Right lobe of liver (tissue), 6 donors: ENCODE results near the gene ADPGK. TPM values are rescaled to one million over a fixed set of nuclear protein-coding genes. Genes with fewer than 3 reads are reported as not detected.

Experiments used
- ATAC-seq, 4 donors: fragments of 200-7000 bp; cut with Tn5 transposase; one replicate each; pipeline ENCODE4 v1.9.1; 2020; ENCODE audit warnings: mild to moderate bottlenecking in 4 of 4, moderate library complexity in 4 of 4
- DNase-seq, 3 donors: peaks; one replicate each; pipeline ENCODE4 v3.0.0-alpha.2; 2020
- H3K27ac ChIP-seq, 3 donors: fragments of 200-600 bp; one replicate each; pipeline ENCODE4 v1.8.0; 2022
- H3K27me3 ChIP-seq, 2 donors: fragments of 200-600 bp; one replicate each; pipeline ENCODE4 v1.8.0; 2022
- H3K36me3 ChIP-seq, 4 donors: fragments of 200-600 bp; sonication (generic) in 1 of 4; one replicate each; pipeline versions ENCODE4 v1.5.1 to v1.8.0; 2017 to 2022; ENCODE audit warnings: control low read depth in 1 of 4
- H3K4me1 ChIP-seq, 4 donors: fragments of 200-600 bp; sonication (generic) in 1 of 4; one replicate each; pipeline versions ENCODE4 v1.5.1 to v1.8.0; 2017 to 2022; ENCODE audit warnings: control low read depth in 1 of 4
- H3K4me3 ChIP-seq, 3 donors: fragments of 200-600 bp; one replicate each; pipeline ENCODE4 v1.8.0; 2022
- H3K9me3 ChIP-seq, 4 donors: fragments of 200-600 bp; sonication (generic) in 1 of 4; one replicate each; pipeline versions ENCODE4 v1.5.1 to v1.8.0; 2017 to 2022; ENCODE audit warnings: control low read depth in 1 of 4
- POLR2A ChIP-seq: fragments of 450-650 bp; IDR thresholded peaks from one replicate; pipeline ENCODE4 v1.6.1; 2017; ENCODE audit warnings: antibody characterized with exemption, mild to moderate bottlenecking
- WGBS: methylation state at CpG from one replicate; pipeline ENCODE4 v1.1.6; 2018; ENCODE audit warnings: low coverage, low lambda C conversion rate; ENCODE audit not compliant: insufficient coverage; ENCODE audit errors: missing lambda C conversion rate; 5-methylcytosine and 5-hydroxymethylcytosine counted together
- intact Hi-C, 2 donors: fragments of 100-400 bp; cut with DNase I; formaldehyde crosslinking; loops; one replicate each; pipeline versions ENCODE4 v1.11.2 to v1.14.1; 2022
- total RNA-seq, 6 experiments: library from RNA; depleted of rRNA in 2 of 6; stranded (reverse); fragments of >200 nt in 2 of 6; fragmentation: NEBNext Ultra II Directional in 3 of 6; extraction: Animal tissue kit (Norgen Biotek cat#: 25700) in 3 of 6; gene quantifications; one replicate each; pipeline versions ENCODE4 v1.1.0 to v1.2.4, GENCODE V29; 2016 to 2023
- TF ChIP-seq, protein P1 (sequence below), 4 donors: fragments of 200-600 bp in 3 of 4; fragments of 450-650 bp in 1 of 4; IDR thresholded peaks; one replicate each; pipeline versions ENCODE4 v1.5.1 to v1.8.0; 2016 to 2022; ENCODE audit warnings: antibody characterized with exemption in 4 of 4, mild to moderate bottlenecking in 2 of 4
- donor health status: DM: no; HTN: yes; CAD: no.
- donor health status: DM: no; HTN: no; CAD: no.
- donor health status: DM: no; HTN: no; CAD: no.
- donor health status: DM: no; HTN: yes; CAD: no.
- donor health status: DM: no; HTN: yes; CAD: no.

Gene ADPGK
- total RNA-seq, 6 experiments from 2014 or later: 13.9 to 22.1 (median 19.8) TPM

GRCh38 chr15:72787526-72787925, 4.0 kb upstream of the ADPGK start:
- DNase-seq (no peak), ATAC-seq (no peak)
- no peaks in the 10 kb centered on the region for H3K9me3 ChIP-seq
- no peaks in the 10 kb centered on the region for H3K36me3 ChIP-seq
- no peak overlapping the region for H3K27ac ChIP-seq
- WGBS: 76% methylated on average over 1 of the region's 1 CpG
- no peaks in the 10 kb centered on the region for H3K27me3 ChIP-seq
- H3K4me1 ChIP-seq: peaks cover 0 to 5% (median 3%) of the 10 kb centered on the region in 4 donors
- no peak overlapping the region for H3K4me3 ChIP-seq
- intact Hi-C loops: no loop called here
- TF ChIP-seq POLR2A: no peak
- TF ChIP-seq, protein P1, sequence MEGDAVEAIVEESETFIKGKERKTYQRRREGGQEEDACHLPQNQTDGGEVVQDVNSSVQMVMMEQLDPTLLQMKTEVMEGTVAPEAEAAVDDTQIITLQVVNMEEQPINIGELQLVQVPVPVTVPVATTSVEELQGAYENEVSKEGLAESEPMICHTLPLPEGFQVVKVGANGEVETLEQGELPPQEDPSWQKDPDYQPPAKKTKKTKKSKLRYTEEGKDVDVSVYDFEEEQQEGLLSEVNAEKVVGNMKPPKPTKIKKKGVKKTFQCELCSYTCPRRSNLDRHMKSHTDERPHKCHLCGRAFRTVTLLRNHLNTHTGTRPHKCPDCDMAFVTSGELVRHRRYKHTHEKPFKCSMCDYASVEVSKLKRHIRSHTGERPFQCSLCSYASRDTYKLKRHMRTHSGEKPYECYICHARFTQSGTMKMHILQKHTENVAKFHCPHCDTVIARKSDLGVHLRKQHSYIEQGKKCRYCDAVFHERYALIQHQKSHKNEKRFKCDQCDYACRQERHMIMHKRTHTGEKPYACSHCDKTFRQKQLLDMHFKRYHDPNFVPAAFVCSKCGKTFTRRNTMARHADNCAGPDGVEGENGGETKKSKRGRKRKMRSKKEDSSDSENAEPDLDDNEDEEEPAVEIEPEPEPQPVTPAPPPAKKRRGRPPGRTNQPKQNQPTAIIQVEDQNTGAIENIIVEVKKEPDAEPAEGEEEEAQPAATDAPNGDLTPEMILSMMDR (IDR thresholded peaks at IDR 0.05): no peak

GRCh38 chr15:72786676-72787345, 3.3 kb upstream of the ADPGK start:
- no peaks in the 10 kb centered on the region for H3K27me3 ChIP-seq
- ATAC-seq: no peak
- H3K4me3 ChIP-seq: no peak overlapping the region
- no peak overlapping the region for H3K27ac ChIP-seq
- 58% methylated on average over 2 of the region's 8 CpGs for WGBS
- peaks cover 0 to 10% (median 6%) of the 10 kb centered on the region in 4 donors for H3K4me1 ChIP-seq
- no peaks in the 10 kb centered on the region for H3K9me3 ChIP-seq
- no peaks in the 10 kb centered on the region for H3K36me3 ChIP-seq
- intact Hi-C loops: no loop called here
- TF ChIP-seq POLR2A: no peak
- TF ChIP-seq, protein P1 (IDR thresholded peaks at IDR 0.05): no peak
- no peak for DNase-seq

GRCh38 chr15:72786242-72786641, 2.7 kb upstream of the ADPGK start:
- WGBS: 92% methylated on average over 4 of the region's 4 CpGs
- Histone ChIP-seq H3K4me1 (peaks cover 0 to 14% (median 8%) of the 10 kb centered on the region in 4 donors), H3K27ac (no peak overlapping the region), H3K36me3 (no peaks in the 10 kb centered on the region), H3K4me3 (no peak overlapping the region), H3K27me3 (no peaks in the 10 kb centered on the region), H3K9me3 (no peaks in the 10 kb centered on the region)
- intact Hi-C loops: no loop called here
- DNase-seq (no peak), ATAC-seq (no peak)
- TF ChIP-seq POLR2A: no peak
- TF ChIP-seq, protein P1 (IDR thresholded peaks at IDR 0.05): no peak

DNA sequence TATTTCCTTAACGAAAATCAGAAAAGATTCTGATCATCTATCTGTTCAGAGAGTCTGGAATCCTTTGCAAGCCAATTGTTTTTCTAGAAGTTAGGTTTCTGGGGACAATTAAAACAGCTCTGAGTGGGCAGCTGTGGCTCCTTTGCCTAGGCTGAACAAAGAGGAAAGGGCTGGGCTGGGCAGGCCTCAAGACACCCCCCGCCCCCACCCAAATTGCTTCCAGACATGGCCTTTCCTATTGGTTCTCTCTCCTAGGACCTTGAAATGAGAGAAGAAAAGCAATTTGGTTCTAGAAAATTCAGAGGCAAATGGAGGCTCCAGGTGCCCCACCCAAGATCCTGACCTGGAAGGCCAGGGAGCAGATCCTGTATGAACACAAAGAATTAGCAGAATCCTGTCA, 2.3 kb upstream of the ADPGK start:
- H3K27ac ChIP-seq: no peak overlapping the region
- H3K27me3 ChIP-seq: no peaks in the 10 kb centered on the region
- H3K36me3 ChIP-seq: no peaks in the 10 kb centered on the region
- no peak for ATAC-seq
- intact Hi-C loops: no loop called here
- no peak for TF ChIP-seq POLR2A
- TF ChIP-seq, protein P1 (IDR thresholded peaks at IDR 0.05): no peak
- DNase-seq: no peak
- peaks cover 0 to 14% (median 8%) of the 10 kb centered on the region in 4 donors for H3K4me1 ChIP-seq
- no peak overlapping the region for H3K4me3 ChIP-seq
- H3K9me3 ChIP-seq: no peaks in the 10 kb centered on the region
- 43% methylated on average over 1 of the region's 2 CpGs for WGBS
